ENCODE data around the gene MAPK9. TPM values are rescaled to one million over a fixed set of nuclear protein-coding genes. Genes with fewer than 3 reads are reported as not detected.

MAPK9 gene
- total RNA-seq, 1 donor from 2014 or later, result 36.1 TPM

- TF ChIP-seq CTCF (conservative IDR thresholded peaks at IDR 0.05), result no peak
- no peak for DNase-seq (ENCODE audit: low read depth, low spot score)
- Mint-ChIP-seq H3K27me3 (ENCODE audit: low read depth) (no peaks in the 10 kb centered on the region), H3K4me1 (peaks cover 3% of the 10 kb centered on the region), H3K27ac (ENCODE audit: unreplicated experiment) (no peak overlapping the region), H3K36me3 (ENCODE audit: low read depth) (peaks cover 8% of the 10 kb centered on the region), H3K4me3 (no peak overlapping the region), H3K9me3 (no peaks in the 10 kb centered on the region)
Observed at GRCh38 chr5:180336234-180337020, 44.5 kb upstream of the MAPK9 start.

- Mint-ChIP-seq H3K4me1 (peaks cover 5% of the 10 kb centered on the region), H3K27me3 (ENCODE audit: low read depth) (no peaks in the 10 kb centered on the region), H3K9me3 (no peaks in the 10 kb centered on the region), H3K4me3 (no peak overlapping the region), H3K27ac (ENCODE audit: unreplicated experiment) (peak overlapping the region; percentile 71), H3K36me3 (ENCODE audit: low read depth) (peaks cover 8% of the 10 kb centered on the region)
- TF ChIP-seq CTCF (conservative IDR thresholded peaks at IDR 0.05), result no peak
- DNase-seq (ENCODE audit: low read depth, low spot score), result no peak
Observed at GRCh38 chr5:180335614-180336233, 43.8 kb upstream of the MAPK9 start.

- Mint-ChIP-seq H3K4me1 (peaks cover 5% of the 10 kb centered on the region), H3K27me3 (ENCODE audit: low read depth) (no peaks in the 10 kb centered on the region), H3K4me3 (no peak overlapping the region), H3K27ac (ENCODE audit: unreplicated experiment) (no peak overlapping the region), H3K36me3 (ENCODE audit: low read depth) (peaks cover 8% of the 10 kb centered on the region), H3K9me3 (no peaks in the 10 kb centered on the region)
- no peak for DNase-seq (ENCODE audit: low read depth, low spot score)
- no peak for TF ChIP-seq CTCF (conservative IDR thresholded peaks at IDR 0.05)
Observed at GRCh38 chr5:180334751-180335613, 43.1 kb upstream of the MAPK9 start.

GRCh38 chr5:180334176-180334575 lies 42.3 kb upstream of the MAPK9 start:
- no peak for DNase-seq (ENCODE audit: low read depth, low spot score)
- H3K4me1 Mint-ChIP-seq, result peaks cover 5% of the 10 kb centered on the region
- TF ChIP-seq CTCF (conservative IDR thresholded peaks at IDR 0.05), result no peak
- peaks cover 10% of the 10 kb centered on the region for H3K36me3 Mint-ChIP-seq (ENCODE audit: low read depth)
- H3K9me3 Mint-ChIP-seq, result no peaks in the 10 kb centered on the region
- H3K27me3 Mint-ChIP-seq (ENCODE audit: low read depth), result no peaks in the 10 kb centered on the region
- no peak overlapping the region for H3K4me3 Mint-ChIP-seq
- no peak overlapping the region for H3K27ac Mint-ChIP-seq (ENCODE audit: unreplicated experiment)

GRCh38 chr5:180333661-180334060 lies 41.8 kb upstream of the MAPK9 start:
- no peaks in the 10 kb centered on the region for H3K27me3 Mint-ChIP-seq (ENCODE audit: low read depth)
- DNase-seq (ENCODE audit: low read depth, low spot score), result no peak
- H3K36me3 Mint-ChIP-seq (ENCODE audit: low read depth), result peaks cover 10% of the 10 kb centered on the region
- H3K9me3 Mint-ChIP-seq, result no peaks in the 10 kb centered on the region
- H3K4me1 Mint-ChIP-seq, result peaks cover 5% of the 10 kb centered on the region
- no peak for TF ChIP-seq CTCF (conservative IDR thresholded peaks at IDR 0.05)
- H3K27ac Mint-ChIP-seq (ENCODE audit: unreplicated experiment), result no peak overlapping the region
- H3K4me3 Mint-ChIP-seq, result no peak overlapping the region

Measured in neural crest cell (in vitro differentiated cells).